NOMO-1 treated with DMSO at 0.1 percent for 48 hours (cell line): ENCODE results near the gene UBE2R2.
"Not testable (repeated sequence)": the region's sequence is repeated elsewhere in the genome, so short reads cannot be mapped to it uniquely, and the experiment has no call there.

Experiments used
- DNase-seq: peaks from one replicate; lab custom pipeline; 2025; ENCODE audit not compliant: unreplicated experiment; lab: John Stamatoyannopoulos, UW

UBE2R2 gene

GRCh38 chr9:33924978-33925797, 108.2 kb downstream of the UBE2R2 start:
- peak; percentile 33 for DNase-seq

GRCh38 chr9:33926746-33927485, 110.0 kb downstream of the UBE2R2 start:
- no peak for DNase-seq

- DNase-seq, result no peak
Observed at GRCh38 chr9:33927694-33928093, 110.7 kb downstream of the UBE2R2 start.

GRCh38 chr9:33931326-33931725, 114.4 kb downstream of the UBE2R2 start:
- DNase-seq, result no peak

GRCh38 chr9:33932078-33932807, 115.3 kb downstream of the UBE2R2 start:
- no peak for DNase-seq

GRCh38 chr9:33934188-33934878, 117.4 kb downstream of the UBE2R2 start:
- no peak for DNase-seq

- no peak for DNase-seq
Observed at GRCh38 chr9:33939924-33940874, 123.2 kb downstream of the UBE2R2 start.

- DNase-seq, result no peak
Observed at GRCh38 chr9:33942471-33943083, 125.6 kb downstream of the UBE2R2 start.

- DNase-seq, result no peak
Observed at GRCh38 chr9:33943389-33943788, 126.4 kb downstream of the UBE2R2 start.

- no peak for DNase-seq
Observed at GRCh38 chr9:33946779-33947535, 130.0 kb downstream of the UBE2R2 start.

GRCh38 chr9:33950371-33950770, 133.4 kb downstream of the UBE2R2 start:
- no peak for DNase-seq

- DNase-seq, result peak; percentile 51
Observed at GRCh38 chr9:33952066-33952465, 135.1 kb downstream of the UBE2R2 start.

GRCh38 chr9:33956544-33956943, 139.6 kb downstream of the UBE2R2 start:
- no peak for DNase-seq

GRCh38 chr9:33959725-33960124, 142.8 kb downstream of the UBE2R2 start:
- DNase-seq, result no peak

GRCh38 chr9:33962468-33962867, 145.5 kb downstream of the UBE2R2 start:
- not testable (repeated sequence) for DNase-seq

GRCh38 chr9:33964086-33964768, 147.3 kb downstream of the UBE2R2 start:
- DNase-seq, result no peak
